CD8-positive, alpha-beta T cell (primary cell): ENCODE data around the gene CT45A3. TPM values are rescaled to one million over a fixed set of nuclear protein-coding genes. Genes with fewer than 3 reads are reported as not detected.

ENCODE experiments used
- total RNA-seq, 46 experiments: library from RNA in 2 of 46; stranded (reverse) in 2 of 46; gene quantifications; one replicate each; pipeline ENCODE4 v1.2.3 and lab custom pipeline; 2021 to 2026

Gene CT45A3
- total RNA-seq, 2 experiments from 2014 or later = not detected

Other genes starting within 250 kb of the CT45A3 start
- 10 to 100 TPM; 22.7 to 24.5 TPM for gene INTS6L, start 247.5 kb downstream of the CT45A3 start, total RNA-seq
- not detected for gene CT45A1, start 54.6 kb downstream of the CT45A3 start, total RNA-seq
- gene CT45A5, start 17.3 kb upstream of the CT45A3 start, total RNA-seq = not detected
- not detected for gene CT45A6, start 34.6 kb upstream of the CT45A3 start, total RNA-seq
- not detected for gene CT45A2, start 51.8 kb upstream of the CT45A3 start, total RNA-seq
- gene CT45A7, start 69.1 kb upstream of the CT45A3 start, total RNA-seq = not detected
- not detected for gene CT45A8, start 86.3 kb upstream of the CT45A3 start, total RNA-seq
- gene CT45A9, start 103.6 kb upstream of the CT45A3 start, total RNA-seq = not detected
- not detected for gene CT45A10, start 125.3 kb upstream of the CT45A3 start, total RNA-seq
- gene SAGE1, start 125.5 kb upstream of the CT45A3 start, total RNA-seq = not detected
- gene MMGT1, start 205.8 kb upstream of the CT45A3 start, total RNA-seq = 10 to 100 TPM; 35.0 to 35.6 TPM
- gene SLC9A6, start 217.2 kb upstream of the CT45A3 start, total RNA-seq = 10 to 100 TPM; 15.9 to 18.7 TPM